GM19239 (cell line): ENCODE results near the gene CD109.
"Not testable (repeated sequence)": the region's sequence is repeated elsewhere in the genome, so short reads cannot be mapped to it uniquely, and the experiment has no call there.

Experiments
- DNase-seq: peaks from one replicate; pipeline ENCODE4 v3.0.0; 2011; ENCODE audit warnings: low spot score; ENCODE audit not compliant: insufficient read length
- FAIRE-seq: peaks from 2 replicates; lab custom pipeline; 2011; peaks lifted over from hg19 to GRCh38; lab: Jason Lieb, UNC

The CD109 gene

GRCh38 chr6:73769976-73770375, 74.0 kb downstream of the CD109 start:
- DNase-seq, result no peak
- FAIRE-seq, result no peak

GRCh38 chr6:73774311-73774774, 78.3 kb downstream of the CD109 start:
- DNase-seq (no peak), FAIRE-seq (peak; percentile 21)

- DNase-seq (no peak), FAIRE-seq (no peak)
Measured at GRCh38 chr6:73779943-73780342, 83.9 kb downstream of the CD109 start.

DNA sequence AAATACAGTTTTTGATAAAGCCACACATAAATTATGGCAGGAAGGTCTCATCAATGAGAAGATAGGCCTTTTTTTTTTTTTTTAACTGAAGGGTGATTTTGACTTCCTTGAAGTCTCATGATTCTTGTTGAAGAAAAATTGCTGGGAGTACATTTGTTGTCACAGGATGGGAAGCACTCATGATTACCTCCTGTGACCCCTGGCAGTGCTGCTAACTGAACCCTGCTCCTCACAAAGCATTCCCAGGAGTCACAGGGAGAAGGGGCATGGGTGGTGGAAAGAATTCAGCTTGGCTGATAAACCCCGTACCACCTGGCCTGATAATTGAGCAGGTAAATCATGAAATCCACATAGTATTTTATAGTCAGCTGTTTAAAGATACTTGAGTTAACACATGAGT, 86.9 kb downstream of the CD109 start:
- DNase-seq (no peak), FAIRE-seq (no peak)

GRCh38 chr6:73784726-73785505, 88.9 kb downstream of the CD109 start:
- DNase-seq, result no peak
- no peak for FAIRE-seq

- FAIRE-seq, result no peak
- no peak for DNase-seq
Measured at GRCh38 chr6:73790574-73790973, 94.6 kb downstream of the CD109 start.

GRCh38 chr6:73791336-73791735, 95.3 kb downstream of the CD109 start:
- no peak for FAIRE-seq

GRCh38 chr6:73792738-73793137, 96.7 kb downstream of the CD109 start:
- DNase-seq (no peak), FAIRE-seq (no peak)

More at GRCh38 chr6:73791336-73791735, 95.3 kb downstream of the CD109 start:
- no peak for DNase-seq

DNA sequence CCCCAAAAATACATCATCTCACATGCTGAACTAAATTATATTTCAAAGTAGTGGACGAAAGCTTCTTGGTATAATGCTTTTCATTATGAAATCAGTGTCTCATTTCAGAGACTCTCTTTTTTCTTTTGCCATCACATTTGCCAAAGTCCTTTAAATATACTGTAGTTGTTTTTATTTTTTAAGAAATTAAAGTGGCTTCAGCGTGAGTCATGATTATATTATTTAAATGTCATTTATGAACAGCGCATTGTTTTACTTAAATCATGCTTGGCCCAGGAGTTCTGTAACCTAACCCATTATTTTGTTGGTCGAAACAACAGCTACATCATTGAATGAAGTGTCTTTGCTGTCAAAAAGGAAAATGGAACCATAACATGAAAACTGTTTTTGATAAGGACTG, 100.9 kb downstream of the CD109 start:
- FAIRE-seq (no peak), DNase-seq (no peak)

GRCh38 chr6:73797861-73798260, 101.9 kb downstream of the CD109 start:
- FAIRE-seq, result no peak
- DNase-seq, result no peak

GRCh38 chr6:73798592-73798991, 102.6 kb downstream of the CD109 start:
- DNase-seq, result no peak
- peak; percentile 14 for FAIRE-seq

GRCh38 chr6:73800997-73801396, 105.0 kb downstream of the CD109 start:
- FAIRE-seq (no peak), DNase-seq (no peak)

GRCh38 chr6:73801652-73802268, 105.8 kb downstream of the CD109 start:
- FAIRE-seq (peak; percentile 8), DNase-seq (no peak)

GRCh38 chr6:73802366-73802765, 106.4 kb downstream of the CD109 start:
- DNase-seq (no peak), FAIRE-seq (no peak)

GRCh38 chr6:73803562-73804241, 107.7 kb downstream of the CD109 start:
- no peak for DNase-seq
- FAIRE-seq, result peak; percentile 76

DNA sequence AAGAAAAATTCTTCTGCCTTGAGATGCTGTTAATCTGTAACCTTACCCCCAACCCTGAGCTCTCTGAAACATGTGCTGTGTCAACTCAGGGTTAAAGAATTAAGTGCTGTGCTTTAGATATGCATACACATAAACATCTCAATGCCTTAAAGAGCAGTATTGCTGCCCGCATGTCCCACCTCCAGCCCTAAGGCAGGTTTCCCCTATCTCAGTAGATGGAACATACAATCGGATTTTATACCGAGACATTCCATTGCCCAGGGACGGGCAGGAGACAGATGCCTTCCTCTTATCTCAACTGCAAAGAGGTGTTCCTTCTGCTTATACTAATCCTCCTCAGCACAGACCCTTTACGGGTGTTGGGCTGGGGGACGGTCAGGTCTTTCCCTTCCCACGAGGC, 109.2 kb downstream of the CD109 start:
- not testable (repeated sequence) for FAIRE-seq, DNase-seq

DNA sequence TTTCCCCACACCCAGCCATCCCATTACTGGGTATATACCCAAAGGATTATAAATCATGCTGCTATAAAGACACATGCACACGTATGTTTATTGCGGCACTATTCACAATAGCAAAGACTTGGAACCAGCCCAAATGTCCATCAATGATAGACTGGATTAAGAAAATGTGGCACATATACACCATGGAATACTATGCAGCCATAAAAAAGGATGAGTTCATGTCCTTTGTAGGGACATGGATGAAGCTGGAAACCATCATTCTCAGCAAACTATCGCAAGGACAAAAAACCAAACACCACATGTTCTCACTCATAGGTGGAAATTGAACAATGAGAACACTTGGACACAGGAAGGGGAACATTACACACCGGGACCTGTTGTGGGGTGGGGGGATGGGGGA, 110.0 kb downstream of the CD109 start:
- not testable (repeated sequence) for DNase-seq, FAIRE-seq

- FAIRE-seq (no peak), DNase-seq (no peak)
Measured at GRCh38 chr6:73811706-73812105, 115.7 kb downstream of the CD109 start.

DNA sequence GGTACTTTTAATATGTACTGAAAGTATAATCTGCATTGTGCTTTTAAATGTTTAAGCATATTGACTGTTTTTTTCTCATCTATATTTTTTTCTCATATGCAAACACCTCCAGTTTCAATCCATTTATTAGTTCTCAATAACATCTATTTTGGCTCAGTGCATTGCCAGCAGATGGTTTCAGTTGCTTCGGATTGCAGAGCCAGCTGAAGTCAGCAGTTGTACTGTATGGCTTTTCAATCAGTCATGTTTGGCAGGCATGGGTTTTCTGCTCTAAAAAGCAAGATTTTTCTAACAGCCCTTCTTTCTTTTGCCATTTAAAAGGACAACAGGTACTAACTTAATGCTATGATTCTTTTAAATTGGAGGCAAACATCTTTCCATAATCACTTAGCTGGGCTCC, 121.2 kb downstream of the CD109 start:
- DNase-seq (no peak), FAIRE-seq (no peak)

DNA sequence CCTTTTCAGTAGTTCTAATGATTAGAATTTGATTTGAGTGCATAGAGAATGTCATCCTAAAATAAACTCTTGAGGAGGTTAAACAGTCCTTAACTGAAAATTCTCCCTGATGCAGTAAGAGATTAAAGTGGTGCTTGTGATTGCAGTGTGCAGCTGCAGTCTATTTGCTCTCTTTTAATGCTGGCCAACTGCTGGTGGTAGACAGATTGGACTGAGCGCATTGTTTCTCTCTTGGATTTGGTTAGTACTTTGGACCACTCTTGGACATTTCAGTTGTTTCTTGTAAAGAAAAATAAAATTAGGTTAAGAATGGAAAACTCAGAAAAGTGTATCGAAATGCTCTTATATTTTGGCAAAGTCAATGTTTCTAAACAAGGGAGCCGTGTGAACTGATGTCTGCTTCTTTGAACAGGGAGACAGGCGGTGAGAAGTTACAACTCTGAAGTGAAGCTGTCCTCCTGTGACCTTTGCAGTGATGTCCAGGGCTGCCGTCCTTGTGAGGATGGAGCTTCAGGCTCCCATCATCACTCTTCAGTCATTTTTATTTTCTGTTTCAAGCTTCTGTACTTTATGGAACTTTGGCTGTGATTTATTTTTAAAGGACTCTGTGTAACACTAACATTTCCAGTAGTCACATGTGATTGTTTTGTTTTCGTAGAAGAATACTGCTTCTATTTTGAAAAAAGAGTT, 127.2 kb downstream of the CD109 start:
- FAIRE-seq (no peak), DNase-seq (no peak)

DNA sequence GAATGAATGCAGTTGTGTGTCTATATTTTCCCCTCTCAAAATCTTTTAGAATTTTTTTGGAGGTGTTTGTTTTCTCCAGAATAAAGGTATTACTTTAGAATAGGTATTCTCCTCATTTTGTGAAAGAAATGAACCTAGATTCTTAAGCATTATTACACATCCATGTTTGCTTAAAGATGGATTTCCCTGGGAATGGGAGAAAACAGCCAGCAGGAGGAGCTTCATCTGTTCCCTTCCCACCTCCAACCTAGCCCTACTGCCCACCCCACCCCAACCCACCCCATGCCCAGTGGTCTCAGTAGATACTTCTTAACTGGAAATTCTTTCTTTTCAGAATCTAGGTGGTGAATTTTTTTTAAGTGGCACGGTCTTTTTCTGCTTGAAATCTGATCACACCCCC, 127.8 kb downstream of the CD109 start:
- DNase-seq (no peak), FAIRE-seq (no peak)
